Gastrocnemius medialis (tissue), 4 donors: Measurements from ENCODE around the gene DOK5.

Experiments used
- POLR2A ChIP-seq, 2 donors: fragments of 450-650 bp; IDR thresholded peaks; one replicate each; pipeline ENCODE4 v1.6.1; 2017; ENCODE audit warnings: antibody characterized with exemption in 2 of 2, mild to moderate bottlenecking in 2 of 2, moderate library complexity in 2 of 2
- TF ChIP-seq, protein P1 (sequence below), 5 experiments: fragments of 450-650 bp in 3 of 5; fragments of 200-600 bp in 2 of 5; sonication (generic) in 2 of 5; IDR thresholded peaks in 4 of 5; conservative IDR thresholded peaks in 1 of 5; 1 replicate in 4 of 5; 2 replicates in 1 of 5; pipeline ENCODE4 v1.5.1; 2016 to 2019; ENCODE audit warnings: antibody characterized with exemption in 5 of 5, mild to moderate bottlenecking in 3 of 5, moderate library complexity in 3 of 5

DNA sequence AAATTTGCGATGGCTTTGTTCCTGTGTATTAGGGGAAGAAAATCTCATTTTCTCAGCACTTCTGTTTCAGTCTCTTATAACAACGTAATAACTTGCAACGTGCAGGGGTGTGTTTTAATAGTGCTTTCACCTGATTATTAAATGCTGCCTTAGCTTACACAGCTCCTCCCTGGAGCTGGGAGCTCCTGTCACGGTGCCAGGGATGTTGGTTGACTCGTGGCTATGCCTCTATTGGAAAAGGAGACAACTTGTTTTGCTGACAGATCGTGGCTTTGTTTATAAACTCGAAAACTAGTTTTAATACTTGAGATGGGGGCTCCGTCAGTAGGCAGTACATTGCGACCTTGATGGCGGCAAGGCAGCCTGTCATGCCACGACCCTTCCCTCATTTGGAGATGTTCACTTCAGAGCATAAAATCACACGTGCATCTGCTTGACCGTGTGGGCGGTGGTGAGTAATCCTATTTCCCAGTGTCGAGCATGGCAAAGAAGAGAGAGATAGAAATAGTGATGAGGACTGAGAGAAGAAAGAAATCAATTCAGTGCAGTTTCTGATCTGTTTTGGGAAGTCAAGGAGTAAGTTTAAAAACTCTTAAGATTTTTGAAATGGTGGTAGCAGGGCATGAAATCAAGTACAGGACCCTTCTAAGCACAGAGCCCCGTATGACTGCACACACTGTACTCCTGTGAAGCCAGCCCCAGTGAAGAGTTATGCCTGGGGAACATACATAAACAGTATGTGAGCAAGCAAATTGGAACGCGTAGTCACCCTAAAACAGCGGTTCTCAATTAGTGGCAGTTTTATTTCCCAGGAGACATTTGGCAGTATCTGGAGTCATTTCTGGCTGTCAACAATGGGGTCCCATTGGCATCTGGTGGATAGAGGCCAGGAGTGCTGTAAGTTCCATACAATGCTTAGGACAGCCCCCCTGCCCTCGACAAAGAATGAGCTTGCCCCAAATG, 147.2 kb downstream of the DOK5 start:
- TF ChIP-seq, protein P1, sequence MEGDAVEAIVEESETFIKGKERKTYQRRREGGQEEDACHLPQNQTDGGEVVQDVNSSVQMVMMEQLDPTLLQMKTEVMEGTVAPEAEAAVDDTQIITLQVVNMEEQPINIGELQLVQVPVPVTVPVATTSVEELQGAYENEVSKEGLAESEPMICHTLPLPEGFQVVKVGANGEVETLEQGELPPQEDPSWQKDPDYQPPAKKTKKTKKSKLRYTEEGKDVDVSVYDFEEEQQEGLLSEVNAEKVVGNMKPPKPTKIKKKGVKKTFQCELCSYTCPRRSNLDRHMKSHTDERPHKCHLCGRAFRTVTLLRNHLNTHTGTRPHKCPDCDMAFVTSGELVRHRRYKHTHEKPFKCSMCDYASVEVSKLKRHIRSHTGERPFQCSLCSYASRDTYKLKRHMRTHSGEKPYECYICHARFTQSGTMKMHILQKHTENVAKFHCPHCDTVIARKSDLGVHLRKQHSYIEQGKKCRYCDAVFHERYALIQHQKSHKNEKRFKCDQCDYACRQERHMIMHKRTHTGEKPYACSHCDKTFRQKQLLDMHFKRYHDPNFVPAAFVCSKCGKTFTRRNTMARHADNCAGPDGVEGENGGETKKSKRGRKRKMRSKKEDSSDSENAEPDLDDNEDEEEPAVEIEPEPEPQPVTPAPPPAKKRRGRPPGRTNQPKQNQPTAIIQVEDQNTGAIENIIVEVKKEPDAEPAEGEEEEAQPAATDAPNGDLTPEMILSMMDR (IDR thresholded peaks at IDR 0.05 in 4 of 5, conservative IDR thresholded peaks at IDR 0.05 in 1 of 5), result no peak
- no peak for TF ChIP-seq POLR2A (IDR thresholded peaks at IDR 0.05)
